ENCODE data around the gene AP1B1.
A peak's percentile ranks its signal among the peaks of the same experiment; 100 is the strongest.

AP1B1 gene

GRCh38 chr22:29325785-29326315 is 62.5 kb downstream of the AP1B1 start:
- H3K4me1 ChIP-seq (ENCODE audit: control insufficient read depth, insufficient read depth, low read length): no peaks in the 10 kb centered on the region
- H3K9me3 ChIP-seq (ENCODE audit: control insufficient read depth in 2 of 2, low read length in 2 of 2): no peaks in the 10 kb centered on the region
- H3K36me3 ChIP-seq (ENCODE audit: control insufficient read depth in 2 of 2, insufficient read depth in 2 of 2, low read length in 2 of 2): peaks cover 5 to 8% of the 10 kb centered on the region in 2 donors
- H3K4me3 ChIP-seq (ENCODE audit: low read length in 2 of 2): no peak overlapping the region
- H3K9ac ChIP-seq (ENCODE audit: low read length in 2 of 2): no peak overlapping the region
- H3K27ac ChIP-seq (ENCODE audit: low read length): no peak overlapping the region
- no peaks in the 10 kb centered on the region for H3K27me3 ChIP-seq (ENCODE audit: control insufficient read depth in 1 of 2, insufficient read depth in 2 of 2, low read length in 2 of 2)

- peaks cover 3 to 8% of the 10 kb centered on the region in 2 donors for H3K36me3 ChIP-seq (ENCODE audit: control insufficient read depth in 2 of 2, insufficient read depth in 2 of 2, low read length in 2 of 2)
Observed at GRCh38 chr22:29325356-29325755, 63.0 kb downstream of the AP1B1 start.

GRCh38 chr22:29323641-29324040 is 64.7 kb downstream of the AP1B1 start:
- Histone ChIP-seq H3K36me3 (ENCODE audit: control insufficient read depth in 2 of 2, insufficient read depth in 2 of 2, low read length in 2 of 2) (peaks cover 0 to 5% of the 10 kb centered on the region in 2 donors), H3K4me1 (ENCODE audit: control insufficient read depth, insufficient read depth, low read length) (no peaks in the 10 kb centered on the region), H3K9ac (ENCODE audit: low read length in 2 of 2) (no peak overlapping the region), H3K4me3 (ENCODE audit: low read length in 2 of 2) (no peak overlapping the region), H3K9me3 (ENCODE audit: control insufficient read depth in 2 of 2, low read length in 2 of 2) (no peaks in the 10 kb centered on the region), H3K27ac (ENCODE audit: low read length) (no peak overlapping the region), H3K27me3 (ENCODE audit: control insufficient read depth in 1 of 2, insufficient read depth in 2 of 2, low read length in 2 of 2) (no peaks in the 10 kb centered on the region)

More at GRCh38 chr22:29325356-29325755, 63.0 kb downstream of the AP1B1 start:
- Histone ChIP-seq H3K27me3 (ENCODE audit: control insufficient read depth in 1 of 2, insufficient read depth in 2 of 2, low read length in 2 of 2) (no peaks in the 10 kb centered on the region), H3K4me1 (ENCODE audit: control insufficient read depth, insufficient read depth, low read length) (no peaks in the 10 kb centered on the region), H3K9me3 (ENCODE audit: control insufficient read depth in 2 of 2, low read length in 2 of 2) (no peaks in the 10 kb centered on the region), H3K9ac (ENCODE audit: low read length in 2 of 2) (no peak overlapping the region), H3K4me3 (ENCODE audit: low read length in 2 of 2) (no peak overlapping the region), H3K27ac (ENCODE audit: low read length) (no peak overlapping the region)

- Histone ChIP-seq H3K9me3 (ENCODE audit: control insufficient read depth in 2 of 2, low read length in 2 of 2) (no peaks in the 10 kb centered on the region), H3K4me1 (ENCODE audit: control insufficient read depth, insufficient read depth, low read length) (peaks cover 5% of the 10 kb centered on the region), H3K36me3 (ENCODE audit: control insufficient read depth in 2 of 2, insufficient read depth in 2 of 2, low read length in 2 of 2) (no peaks in the 10 kb centered on the region), H3K9ac (ENCODE audit: low read length in 2 of 2) (no peak overlapping the region), H3K27me3 (ENCODE audit: control insufficient read depth in 1 of 2, insufficient read depth in 2 of 2, low read length in 2 of 2) (peaks cover 7 to 9% of the 10 kb centered on the region in 2 donors), H3K27ac (ENCODE audit: low read length) (no peak overlapping the region), H3K4me3 (ENCODE audit: low read length in 2 of 2) (no peak overlapping the region)
Observed at GRCh38 chr22:29320546-29320945, 67.8 kb downstream of the AP1B1 start.

GRCh38 chr22:29319072-29319471 is 69.3 kb downstream of the AP1B1 start:
- Histone ChIP-seq H3K4me1 (ENCODE audit: control insufficient read depth, insufficient read depth, low read length) (peaks cover 19% of the 10 kb centered on the region), H3K9me3 (ENCODE audit: control insufficient read depth in 2 of 2, low read length in 2 of 2) (no peaks in the 10 kb centered on the region), H3K9ac (ENCODE audit: low read length in 2 of 2) (no peak overlapping the region), H3K4me3 (ENCODE audit: low read length in 2 of 2) (no peak overlapping the region), H3K27ac (ENCODE audit: low read length) (no peak overlapping the region), H3K27me3 (ENCODE audit: control insufficient read depth in 1 of 2, insufficient read depth in 2 of 2, low read length in 2 of 2) (peaks cover 15 to 22% of the 10 kb centered on the region in 2 donors), H3K36me3 (ENCODE audit: control insufficient read depth in 2 of 2, insufficient read depth in 2 of 2, low read length in 2 of 2) (no peaks in the 10 kb centered on the region)

- Histone ChIP-seq H3K36me3 (ENCODE audit: control insufficient read depth in 2 of 2, insufficient read depth in 2 of 2, low read length in 2 of 2) (no peaks in the 10 kb centered on the region), H3K27me3 (ENCODE audit: control insufficient read depth in 1 of 2, insufficient read depth in 2 of 2, low read length in 2 of 2) (peaks cover 20 to 32% of the 10 kb centered on the region in 2 donors), H3K4me1 (ENCODE audit: control insufficient read depth, insufficient read depth, low read length) (peaks cover 30% of the 10 kb centered on the region), H3K27ac (ENCODE audit: low read length) (no peak overlapping the region), H3K9ac (ENCODE audit: low read length in 2 of 2) (no peak overlapping the region), H3K9me3 (ENCODE audit: control insufficient read depth in 2 of 2, low read length in 2 of 2) (no peaks in the 10 kb centered on the region), H3K4me3 (ENCODE audit: low read length in 2 of 2) (no peak overlapping the region)
Observed at GRCh38 chr22:29317827-29318454, 70.4 kb downstream of the AP1B1 start.

GRCh38 chr22:29316141-29316828 is 72.1 kb downstream of the AP1B1 start:
- H3K9ac ChIP-seq (ENCODE audit: low read length in 2 of 2): no peak overlapping the region
- H3K36me3 ChIP-seq (ENCODE audit: control insufficient read depth in 2 of 2, insufficient read depth in 2 of 2, low read length in 2 of 2): no peaks in the 10 kb centered on the region
- H3K4me1 ChIP-seq (ENCODE audit: control insufficient read depth, insufficient read depth, low read length): peaks cover 39% of the 10 kb centered on the region
- no peak overlapping the region for H3K27ac ChIP-seq (ENCODE audit: low read length)
- no peak overlapping the region for H3K4me3 ChIP-seq (ENCODE audit: low read length in 2 of 2)
- H3K9me3 ChIP-seq (ENCODE audit: control insufficient read depth in 2 of 2, low read length in 2 of 2): no peaks in the 10 kb centered on the region
- peaks cover 20 to 32% of the 10 kb centered on the region in 2 donors for H3K27me3 ChIP-seq (ENCODE audit: control insufficient read depth in 1 of 2, insufficient read depth in 2 of 2, low read length in 2 of 2)

GRCh38 chr22:29315286-29316140 is 72.9 kb downstream of the AP1B1 start, which contains the start of gene RASL10A:
TSS of gene RASL10A (minus strand) at chr22:29315697. CDS start at chr22:29315246, 451 bp downstream.
- no peaks in the 10 kb centered on the region for H3K9me3 ChIP-seq (ENCODE audit: control insufficient read depth in 2 of 2, low read length in 2 of 2)
- H3K4me3 ChIP-seq (ENCODE audit: low read length in 2 of 2): peak within 1 kb of the TSS; percentile 31 to 61
- no peak within 1 kb of the TSS for H3K9ac ChIP-seq (ENCODE audit: low read length in 2 of 2)
- H3K4me1 ChIP-seq (ENCODE audit: control insufficient read depth, insufficient read depth, low read length): peaks cover 46% of the 10 kb centered on the region
- H3K27me3 ChIP-seq (ENCODE audit: control insufficient read depth in 1 of 2, insufficient read depth in 2 of 2, low read length in 2 of 2): peaks cover 20 to 32% of the 10 kb centered on the region in 2 donors
- no peak within 1 kb of the TSS for H3K27ac ChIP-seq (ENCODE audit: low read length)
- H3K36me3 ChIP-seq (ENCODE audit: control insufficient read depth in 2 of 2, insufficient read depth in 2 of 2, low read length in 2 of 2): no peaks in the 10 kb centered on the region

GRCh38 chr22:29314537-29315285 is 73.7 kb downstream of the AP1B1 start:
- no peaks in the 10 kb centered on the region for H3K9me3 ChIP-seq (ENCODE audit: control insufficient read depth in 2 of 2, low read length in 2 of 2)
- no peak overlapping the region for H3K27ac ChIP-seq (ENCODE audit: low read length)
- H3K9ac ChIP-seq (ENCODE audit: low read length in 2 of 2): no peak overlapping the region
- peaks cover 20 to 32% of the 10 kb centered on the region in 2 donors for H3K27me3 ChIP-seq (ENCODE audit: control insufficient read depth in 1 of 2, insufficient read depth in 2 of 2, low read length in 2 of 2)
- H3K4me1 ChIP-seq (ENCODE audit: control insufficient read depth, insufficient read depth, low read length): peaks cover 52% of the 10 kb centered on the region
- H3K36me3 ChIP-seq (ENCODE audit: control insufficient read depth in 2 of 2, insufficient read depth in 2 of 2, low read length in 2 of 2): no peaks in the 10 kb centered on the region
- H3K4me3 ChIP-seq (ENCODE audit: low read length in 2 of 2): peak overlapping the region; percentile 31 to 61
